GM06990 (cell line): ENCODE measurements around the gene VGLL4.
"Not testable (repeated sequence)": the region's sequence is repeated elsewhere in the genome, so short reads cannot be mapped to it uniquely, and the experiment has no call there.

Experiments used
- DNase-seq: peaks from one replicate; pipeline ENCODE4 v3.0.0-alpha.2; 2011; ENCODE audit not compliant: insufficient read length; ENCODE audit errors: extremely low read depth
- H3K27me3 ChIP-seq: replicated peaks from 2 replicates; pipeline ENCODE4 v1.6.0; 2011; ENCODE audit warnings: low read length; ENCODE audit not compliant: control insufficient read depth, insufficient read depth
- H3K36me3 ChIP-seq: 2 replicates; pipeline ENCODE4 v1.5.1; 2011; ENCODE audit warnings: low read length; ENCODE audit not compliant: control insufficient read depth, insufficient read depth
- H3K4me3 ChIP-seq: replicated peaks from 2 replicates; pipeline ENCODE4 v1.5.1; 2011; ENCODE audit warnings: low read depth, mild to moderate bottlenecking, control low read depth, low read length
- TF ChIP-seq, protein P1 (sequence below): IDR thresholded peaks from 2 replicates; pipeline ENCODE4 v1.5.1; 2011; ENCODE audit warnings: low read length, control low read depth, mild to moderate bottlenecking, inconsistent platforms; ENCODE audit not compliant: insufficient read depth, poor library complexity, severe bottlenecking

The VGLL4 gene

DNA sequence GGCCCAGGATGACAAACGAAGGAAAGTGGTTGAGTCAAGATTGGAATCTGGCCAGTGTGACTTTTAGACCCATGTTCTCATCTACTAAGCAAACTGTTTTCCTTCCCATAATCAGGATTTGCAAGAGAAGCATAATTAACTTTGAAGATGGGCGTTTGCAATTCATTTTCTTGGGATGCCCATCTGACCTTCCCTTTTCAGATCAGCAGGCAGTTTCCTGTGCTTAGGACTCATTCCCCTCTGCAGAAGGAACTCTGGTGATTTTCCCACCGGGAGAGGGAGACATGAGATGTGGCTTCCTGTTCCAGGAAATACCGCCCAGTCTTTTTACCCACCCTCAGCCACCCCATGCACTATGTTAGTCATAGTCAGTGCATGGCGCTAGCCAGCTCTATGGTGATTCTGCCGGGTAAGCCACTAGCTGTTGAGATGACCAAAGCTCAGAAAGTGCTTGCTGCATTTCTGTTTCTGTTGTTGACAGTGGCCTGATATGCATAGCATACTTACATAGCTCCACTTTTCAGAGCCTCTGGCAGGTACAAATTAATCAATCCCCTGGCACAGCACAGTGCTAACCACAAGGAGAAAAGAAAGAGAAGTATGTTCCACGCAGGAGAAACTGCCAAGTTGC lies 129.4 kb downstream of the VGLL4 start:
- TF ChIP-seq, protein P1, sequence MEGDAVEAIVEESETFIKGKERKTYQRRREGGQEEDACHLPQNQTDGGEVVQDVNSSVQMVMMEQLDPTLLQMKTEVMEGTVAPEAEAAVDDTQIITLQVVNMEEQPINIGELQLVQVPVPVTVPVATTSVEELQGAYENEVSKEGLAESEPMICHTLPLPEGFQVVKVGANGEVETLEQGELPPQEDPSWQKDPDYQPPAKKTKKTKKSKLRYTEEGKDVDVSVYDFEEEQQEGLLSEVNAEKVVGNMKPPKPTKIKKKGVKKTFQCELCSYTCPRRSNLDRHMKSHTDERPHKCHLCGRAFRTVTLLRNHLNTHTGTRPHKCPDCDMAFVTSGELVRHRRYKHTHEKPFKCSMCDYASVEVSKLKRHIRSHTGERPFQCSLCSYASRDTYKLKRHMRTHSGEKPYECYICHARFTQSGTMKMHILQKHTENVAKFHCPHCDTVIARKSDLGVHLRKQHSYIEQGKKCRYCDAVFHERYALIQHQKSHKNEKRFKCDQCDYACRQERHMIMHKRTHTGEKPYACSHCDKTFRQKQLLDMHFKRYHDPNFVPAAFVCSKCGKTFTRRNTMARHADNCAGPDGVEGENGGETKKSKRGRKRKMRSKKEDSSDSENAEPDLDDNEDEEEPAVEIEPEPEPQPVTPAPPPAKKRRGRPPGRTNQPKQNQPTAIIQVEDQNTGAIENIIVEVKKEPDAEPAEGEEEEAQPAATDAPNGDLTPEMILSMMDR = no peak
- H3K4me3 ChIP-seq = no peak overlapping the region
- H3K27me3 ChIP-seq = no peaks in the 10 kb centered on the region
- no peaks in the 10 kb centered on the region for H3K36me3 ChIP-seq
- no peak for DNase-seq

DNA sequence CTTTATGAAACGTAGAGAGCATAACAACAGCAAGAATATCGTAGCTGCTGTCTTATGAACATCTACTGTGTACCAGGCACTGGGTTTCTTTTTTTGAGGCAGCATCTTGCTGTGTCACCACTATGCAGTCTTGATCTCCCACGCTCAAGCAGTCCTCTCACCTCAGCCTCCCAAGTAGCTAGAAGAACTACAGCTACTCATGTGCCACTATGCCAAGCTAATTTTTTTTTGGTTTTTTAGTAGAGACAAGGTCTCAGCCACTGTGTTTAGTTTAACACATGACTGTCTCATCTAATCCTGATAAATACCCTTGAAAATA lies 129.9 kb downstream of the VGLL4 start:
- Histone ChIP-seq H3K27me3 (no peaks in the 10 kb centered on the region), H3K4me3 (no peak overlapping the region), H3K36me3 (no peaks in the 10 kb centered on the region)
- TF ChIP-seq, protein P1 = no peak
- DNase-seq = no peak

DNA sequence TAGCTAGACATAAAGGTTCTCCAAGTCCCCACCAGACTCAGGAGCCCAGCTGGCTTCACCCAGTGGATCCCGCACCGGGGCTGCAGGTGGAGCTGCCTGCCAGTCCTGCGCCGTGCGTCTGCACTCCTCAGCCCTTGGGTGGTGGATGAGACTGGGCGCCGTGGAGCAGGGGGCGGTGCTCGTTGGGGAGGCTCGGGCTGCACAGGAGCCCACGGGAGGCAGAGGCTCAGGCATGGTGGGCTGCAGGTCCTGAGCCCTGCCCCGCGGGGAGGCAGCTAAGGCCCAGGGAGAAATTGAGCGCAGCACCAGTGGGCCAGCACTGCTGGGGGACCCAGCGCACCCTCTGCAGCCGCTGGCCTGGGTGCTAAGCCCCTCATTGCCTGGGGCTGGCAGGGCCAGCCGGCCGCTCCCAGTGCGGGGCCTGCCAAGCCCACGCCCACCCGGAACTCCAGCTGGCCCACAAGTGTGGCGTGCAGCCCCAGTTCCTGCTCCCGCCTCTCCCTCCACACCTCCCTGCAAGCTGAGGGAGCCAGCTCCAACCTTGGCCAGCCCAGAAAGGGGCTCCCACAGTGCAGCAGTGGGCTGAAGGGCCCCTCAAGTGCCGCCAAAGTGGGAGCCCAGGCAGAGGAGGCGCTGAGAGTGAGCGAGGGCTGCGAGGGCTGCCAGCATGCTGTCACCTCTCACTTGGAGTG lies 130.4 kb downstream of the VGLL4 start:
- DNase-seq, H3K27me3 ChIP-seq, H3K36me3 ChIP-seq, H3K4me3 ChIP-seq: not testable (repeated sequence)

DNA sequence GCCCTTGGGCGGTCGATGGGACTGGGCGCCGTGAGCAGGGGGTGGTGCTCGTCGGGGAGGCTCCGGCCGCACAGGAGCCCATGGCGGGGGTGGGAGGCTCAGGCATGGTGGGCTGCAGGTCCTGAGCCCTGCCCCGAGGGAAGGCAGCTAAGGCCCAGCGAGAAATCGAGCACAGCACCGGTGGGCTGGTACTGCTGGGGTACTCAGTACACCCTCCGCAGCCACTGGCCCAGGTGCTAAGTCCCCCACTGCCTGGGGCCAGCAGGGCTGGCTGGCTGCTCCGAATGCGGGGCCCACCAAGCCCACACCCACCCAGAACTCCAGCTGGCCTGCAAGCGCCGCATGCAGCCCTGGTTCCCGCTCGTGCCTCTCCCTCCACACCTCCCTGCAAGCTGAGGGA lies 132.1 kb downstream of the VGLL4 start:
- not testable (repeated sequence) for H3K27me3 ChIP-seq, DNase-seq, H3K36me3 ChIP-seq, H3K4me3 ChIP-seq

DNA sequence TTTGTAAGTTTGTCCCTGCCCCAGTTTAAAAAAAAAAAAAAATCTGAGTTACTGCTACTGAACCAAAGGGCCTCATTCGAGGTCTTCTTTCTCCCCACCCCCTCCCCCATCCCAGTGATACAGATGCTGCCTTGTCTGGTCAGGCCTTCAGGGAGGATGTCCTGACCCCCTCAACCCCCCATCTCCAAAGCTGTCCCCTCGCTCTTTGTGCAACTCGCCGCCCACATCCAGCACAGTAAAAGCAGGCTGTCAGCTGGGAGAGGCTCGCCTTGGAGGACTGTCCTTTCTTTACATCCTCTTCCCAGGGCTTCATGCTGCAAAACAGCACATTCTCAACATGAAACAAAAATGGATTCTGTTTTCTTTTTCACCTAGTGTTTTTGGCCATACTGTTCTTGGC lies 133.4 kb downstream of the VGLL4 start:
- Histone ChIP-seq H3K4me3 (no peak overlapping the region), H3K36me3 (no peaks in the 10 kb centered on the region), H3K27me3 (no peaks in the 10 kb centered on the region)
- TF ChIP-seq, protein P1 = no peak
- DNase-seq = no peak

DNA sequence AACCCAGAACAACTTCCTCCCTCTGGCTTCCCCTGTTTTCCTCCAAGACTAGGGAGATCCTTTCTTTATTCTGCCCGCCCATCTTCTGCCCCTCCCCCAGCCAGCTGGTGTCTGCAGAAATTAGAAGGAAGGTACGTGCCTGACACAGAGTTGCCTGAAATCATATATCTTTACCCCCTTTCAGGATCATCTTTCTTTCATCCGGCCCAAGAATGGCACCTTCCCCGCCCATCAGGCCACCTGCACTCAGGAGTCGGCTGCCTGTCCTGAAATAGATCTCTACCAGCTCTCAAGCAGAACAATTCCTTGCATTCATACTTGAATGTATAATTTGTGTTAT lies 133.7 kb downstream of the VGLL4 start:
- no peak for DNase-seq
- TF ChIP-seq, protein P1 = no peak
- Histone ChIP-seq H3K27me3 (no peaks in the 10 kb centered on the region), H3K36me3 (no peaks in the 10 kb centered on the region), H3K4me3 (no peak overlapping the region)
